AG20443 (cell line): Measurements from ENCODE around the gene KIAA1671.
"Not testable (repeated sequence)": the region's sequence is repeated elsewhere in the genome, so short reads cannot be mapped to it uniquely, and the experiment has no call there.

Experiments
- DNase-seq: peaks from one replicate; pipeline ENCODE4 v3.0.0; 2012; ENCODE audit warnings: low spot score, mixed read lengths

The KIAA1671 gene

GRCh38 chr22:25235547-25236290 lies 283.2 kb downstream of the KIAA1671 start:
- DNase-seq, result peak; percentile 96

GRCh38 chr22:25236417-25236816 lies 283.9 kb downstream of the KIAA1671 start:
- no peak for DNase-seq

GRCh38 chr22:25237503-25237902 lies 285.0 kb downstream of the KIAA1671 start:
- DNase-seq, result no peak

GRCh38 chr22:25238058-25238457 lies 285.5 kb downstream of the KIAA1671 start:
- DNase-seq, result not testable (repeated sequence)
